ENCODE results near the gene TAF5.
"Not testable (repeated sequence)": the region's sequence is repeated elsewhere in the genome, so short reads cannot be mapped to it uniquely, and the experiment has no call there.

TAF5 gene

DNA sequence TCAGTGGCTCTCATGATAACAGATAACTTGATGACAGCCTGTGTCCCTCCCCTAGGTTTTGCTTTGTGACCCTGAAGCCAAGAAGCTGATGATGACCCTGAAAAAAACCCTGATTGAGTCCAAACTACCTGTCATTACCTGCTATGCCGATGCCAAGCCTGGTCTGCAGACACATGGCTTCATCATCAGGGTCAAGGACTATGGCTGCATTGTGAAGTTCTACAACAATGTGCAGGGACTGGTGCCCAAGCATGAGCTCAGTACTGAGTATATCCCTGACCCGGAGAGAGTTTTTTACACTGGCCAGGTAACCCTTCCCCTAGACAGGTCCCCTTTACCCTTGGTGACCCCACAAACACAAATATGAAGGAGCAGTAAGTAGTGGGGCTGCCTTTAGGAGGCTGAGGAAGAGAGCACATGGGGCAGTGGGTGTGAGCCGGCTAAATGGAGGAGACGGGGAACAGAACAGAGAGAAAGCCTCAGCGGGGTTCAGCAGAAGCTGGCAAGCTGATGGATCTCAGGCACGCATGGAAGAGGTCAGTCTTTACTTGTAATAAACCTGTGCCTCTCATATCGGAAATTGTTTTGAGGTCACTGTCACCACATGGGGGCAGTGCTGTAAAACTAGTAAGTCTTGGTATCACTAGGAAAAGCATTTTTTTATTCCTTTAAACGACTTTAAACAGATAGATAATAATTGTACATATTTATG lies 48.8 kb downstream of the TAF5 start:
- DNase-seq (ENCODE audit: extremely low read depth, low read depth), result peak; percentile 39
- TF ChIP-seq CTCF (IDR thresholded peaks at IDR 0.05; ENCODE audit: low read depth, low read length), result peak; percentile 58

DNA sequence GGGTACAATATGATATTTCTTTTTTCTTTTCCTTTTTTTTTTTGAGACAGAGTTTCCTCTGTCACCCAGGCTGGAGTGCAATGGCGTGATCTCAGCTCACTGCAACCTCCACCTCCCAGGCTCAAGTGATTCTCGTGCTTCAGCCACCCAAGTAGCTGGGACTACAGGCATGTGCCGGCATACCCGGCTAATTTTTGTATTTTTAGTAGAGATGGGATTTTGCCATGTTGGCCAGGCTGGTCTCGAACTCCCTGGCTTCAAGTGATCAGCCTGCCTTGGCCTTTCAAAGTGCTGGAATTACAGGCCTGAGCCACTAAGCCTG lies 49.3 kb downstream of the TAF5 start:
- not testable (repeated sequence) for DNase-seq (ENCODE audit: extremely low read depth, low read depth)

GRCh38 chr10:103417601-103418000 lies 49.8 kb downstream of the TAF5 start:
- DNase-seq (ENCODE audit: extremely low read depth, low read depth), result no peak
- no peak for TF ChIP-seq CTCF (IDR thresholded peaks at IDR 0.05; ENCODE audit: low read depth, low read length)

DNA sequence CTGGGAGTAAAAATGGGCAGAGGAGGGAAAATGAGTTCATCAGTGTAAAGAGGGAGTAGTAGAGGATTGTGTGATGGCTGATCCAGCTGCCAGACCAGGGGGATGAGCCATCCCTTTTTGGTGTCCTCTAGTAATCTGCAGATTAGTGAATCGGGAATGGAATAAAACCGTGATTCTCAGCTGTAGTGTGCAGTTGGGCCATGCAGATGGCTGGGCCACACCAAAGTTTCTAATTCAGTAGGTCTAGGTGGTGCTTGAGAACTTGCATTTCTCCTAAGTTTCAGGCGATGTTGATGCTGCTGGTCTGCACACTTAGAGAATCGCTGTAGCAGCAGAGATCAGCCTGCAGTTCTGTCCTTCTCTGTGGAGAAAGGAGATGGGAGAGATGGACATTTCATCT lies 51.3 kb downstream of the TAF5 start:
- no peak for TF ChIP-seq CTCF (IDR thresholded peaks at IDR 0.05; ENCODE audit: low read depth, low read length)

GRCh38 chr10:103423748-103424147 lies 56.0 kb downstream of the TAF5 start:
- DNase-seq (ENCODE audit: extremely low read depth, low read depth), result no peak
- TF ChIP-seq CTCF (IDR thresholded peaks at IDR 0.05; ENCODE audit: low read depth, low read length), result no peak

More for the DNA sequence above, 51.3 kb downstream of the TAF5 start:
- DNase-seq (ENCODE audit: extremely low read depth, low read depth), result no peak

DNA sequence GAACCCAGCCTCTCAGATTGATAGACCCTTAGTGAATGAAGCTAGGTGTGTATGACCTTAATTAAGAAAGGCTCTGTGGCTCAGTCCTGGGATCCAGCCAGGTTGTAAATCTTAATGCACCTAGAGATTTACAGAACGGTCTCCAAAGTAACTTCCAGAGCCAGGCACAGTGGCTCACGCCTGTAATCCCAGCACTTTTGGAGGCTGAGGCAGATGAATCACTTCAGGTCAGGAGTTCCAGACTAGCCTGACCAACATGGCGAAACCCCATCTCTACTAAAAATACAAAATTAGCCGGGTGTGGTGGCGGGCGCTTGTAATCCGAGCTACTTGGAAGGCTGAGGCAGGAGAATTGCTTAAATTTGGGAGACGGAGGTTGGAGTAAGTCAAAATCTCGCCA lies 60.1 kb downstream of the TAF5 start:
- DNase-seq (ENCODE audit: extremely low read depth, low read depth), result no peak
- no peak for TF ChIP-seq CTCF (IDR thresholded peaks at IDR 0.05; ENCODE audit: low read depth, low read length)

GRCh38 chr10:103428989-103429643 lies 61.3 kb downstream of the TAF5 start:
- no peak for DNase-seq (ENCODE audit: extremely low read depth, low read depth)
- no peak for TF ChIP-seq CTCF (IDR thresholded peaks at IDR 0.05; ENCODE audit: low read depth, low read length)

GRCh38 chr10:103429647-103430046 lies 61.9 kb downstream of the TAF5 start:
- TF ChIP-seq CTCF (IDR thresholded peaks at IDR 0.05; ENCODE audit: low read depth, low read length), result no peak
- DNase-seq (ENCODE audit: extremely low read depth, low read depth), result no peak
